Activated effector memory CD4-positive, alpha-beta T cell treated with Interleukin-2 at 50 U/mL for 16 hours (primary cell): ENCODE measurements around the gene RBMS3.
"Not testable (repeated sequence)": the region's sequence is repeated elsewhere in the genome, so short reads cannot be mapped to it uniquely, and the experiment has no call there.

ENCODE experiments used
- DNase-seq: peaks from one replicate; pipeline ENCODE4 v3.0.0-alpha.2; 2020

Gene RBMS3

GRCh38 chr3:29440413-29441305, 159.8 kb downstream of the RBMS3 start:
- DNase-seq: no peak

GRCh38 chr3:29441422-29441821, 160.6 kb downstream of the RBMS3 start:
- DNase-seq: no peak

- no peak for DNase-seq
Observed at GRCh38 chr3:29447946-29448627, 167.2 kb downstream of the RBMS3 start.

DNA sequence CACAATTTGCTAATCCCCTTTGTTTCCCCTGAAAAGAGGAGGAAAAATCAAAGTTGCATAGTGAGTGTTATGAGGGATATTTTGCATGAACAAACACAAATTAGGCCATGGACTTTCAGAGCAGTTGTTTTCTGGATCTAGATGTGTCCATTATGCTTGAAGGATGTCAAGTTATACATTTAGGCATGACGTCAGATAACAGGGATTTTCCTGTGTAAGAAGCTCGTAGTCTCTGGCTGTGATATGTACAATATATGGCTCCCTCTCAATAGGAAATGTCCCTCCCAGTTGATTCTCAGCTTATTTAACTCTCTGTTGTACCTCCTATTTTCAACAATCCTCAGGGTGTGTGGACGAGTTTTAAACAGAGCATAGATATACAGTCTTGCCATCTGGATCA, 171.0 kb downstream of the RBMS3 start:
- no peak for DNase-seq

DNA sequence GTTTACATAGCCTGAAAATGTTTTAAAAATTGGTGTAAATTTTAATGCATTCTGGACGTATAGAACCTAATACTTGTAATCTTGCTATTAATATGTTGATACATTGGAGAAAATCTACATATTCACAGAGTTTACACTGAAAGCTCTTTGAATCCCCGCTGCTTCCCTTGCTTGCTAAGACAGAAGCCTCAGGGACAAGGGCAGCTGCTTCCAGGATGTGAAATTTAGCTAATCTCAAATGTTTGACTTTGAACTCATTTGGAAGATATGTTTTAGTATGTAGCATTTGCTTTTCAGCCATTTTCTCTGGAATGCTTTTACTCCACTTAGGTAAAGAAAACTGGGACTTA, 172.0 kb downstream of the RBMS3 start:
- DNase-seq: no peak

DNA sequence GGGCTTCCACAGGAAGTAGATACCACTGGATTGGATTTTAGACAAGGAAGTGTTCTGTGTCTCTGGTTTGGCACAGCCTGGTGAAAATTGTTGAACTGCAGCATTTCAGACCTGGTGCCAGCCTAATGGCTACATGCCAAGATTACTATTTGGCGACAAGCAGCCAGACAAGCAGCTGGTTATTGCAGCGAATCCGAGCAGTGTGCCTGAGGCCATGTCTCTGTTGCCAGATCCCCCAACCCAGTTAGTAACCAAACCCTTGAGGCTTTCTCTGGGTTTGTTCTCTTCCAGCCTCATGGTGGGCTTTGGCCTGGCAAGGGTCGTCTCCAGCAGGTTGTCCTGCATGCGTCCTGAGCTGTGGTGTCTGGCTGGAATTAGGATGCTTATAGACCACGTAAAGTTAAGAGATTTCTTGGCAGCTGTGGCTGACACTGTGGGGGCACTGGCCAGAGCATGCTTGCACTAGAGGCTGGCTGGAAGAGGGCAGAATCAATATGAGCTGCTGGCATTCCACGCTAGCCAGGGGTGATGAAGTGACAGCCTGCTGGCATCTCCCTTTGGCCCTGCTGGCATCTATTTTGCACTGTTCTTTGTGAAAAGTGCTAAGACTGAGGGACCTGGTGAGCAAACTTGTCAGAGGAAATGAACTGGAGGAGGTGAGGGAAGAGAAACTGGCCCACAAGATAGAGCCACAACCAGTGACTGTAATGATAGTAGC, 172.6 kb downstream of the RBMS3 start:
- DNase-seq: no peak

DNA sequence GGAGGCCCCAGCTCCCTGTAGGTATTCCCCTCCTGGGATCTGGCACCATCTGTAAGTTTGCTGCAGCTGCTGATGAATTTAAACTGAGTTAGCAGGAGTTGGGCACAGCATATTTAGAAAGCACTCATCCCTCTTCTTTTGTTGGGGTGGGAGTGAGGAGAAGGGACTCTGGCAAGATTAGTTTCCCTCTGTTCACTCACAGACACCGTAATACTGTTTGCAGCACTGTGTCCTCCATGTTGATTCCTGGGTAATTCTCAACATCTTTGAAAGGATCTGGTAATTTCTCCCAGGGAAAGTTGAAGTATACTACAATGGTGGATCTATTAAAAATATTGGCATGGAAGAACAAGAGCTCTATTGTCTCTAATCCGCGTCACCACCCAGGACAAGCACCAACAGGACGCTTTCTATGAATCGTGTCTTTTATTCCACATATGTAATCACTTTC, 173.3 kb downstream of the RBMS3 start:
- DNase-seq: no peak

DNA sequence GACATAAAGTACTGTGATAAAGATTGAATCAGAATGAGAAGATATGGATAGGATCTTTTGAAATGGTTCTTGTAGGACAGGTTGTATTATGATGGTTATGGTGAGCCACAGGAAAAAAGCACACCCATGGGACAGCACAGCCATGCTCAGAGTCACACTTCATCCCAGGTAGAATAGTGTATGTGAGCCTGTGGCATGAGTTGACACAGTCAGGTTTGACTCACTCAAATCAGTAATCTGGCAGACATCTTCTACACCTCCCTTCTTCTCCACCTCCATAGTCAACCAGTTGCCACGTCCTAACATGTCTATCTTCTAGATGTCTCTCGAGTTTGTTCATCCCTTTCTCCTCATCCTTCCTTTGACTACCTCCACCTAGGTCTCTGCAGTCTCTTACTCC, 176.0 kb downstream of the RBMS3 start:
- no peak for DNase-seq

- no peak for DNase-seq
Observed at GRCh38 chr3:29463304-29463703, 182.4 kb downstream of the RBMS3 start.

- no peak for DNase-seq
Observed at GRCh38 chr3:29465836-29466235, 185.0 kb downstream of the RBMS3 start.

GRCh38 chr3:29466442-29466841, 185.6 kb downstream of the RBMS3 start:
- DNase-seq: no peak

DNA sequence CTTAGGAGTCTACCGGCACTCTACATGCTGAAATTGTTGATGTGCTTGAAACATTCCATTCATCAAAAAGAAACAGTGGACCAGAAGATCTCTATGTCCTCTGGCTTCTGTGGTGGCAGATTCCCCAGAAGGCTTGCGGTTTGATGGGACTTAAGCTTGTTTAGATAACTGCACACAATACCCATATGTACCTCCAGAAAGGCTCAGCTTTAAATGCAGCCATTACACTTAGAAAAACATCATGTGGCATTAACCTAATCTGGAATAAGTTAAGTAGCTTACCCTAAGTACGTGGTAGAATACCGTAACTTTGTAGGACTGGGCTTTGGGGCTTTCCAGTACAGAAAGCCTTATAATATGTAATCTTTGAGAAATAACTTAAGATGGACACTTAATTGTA, 187.3 kb downstream of the RBMS3 start:
- DNase-seq: no peak

DNA sequence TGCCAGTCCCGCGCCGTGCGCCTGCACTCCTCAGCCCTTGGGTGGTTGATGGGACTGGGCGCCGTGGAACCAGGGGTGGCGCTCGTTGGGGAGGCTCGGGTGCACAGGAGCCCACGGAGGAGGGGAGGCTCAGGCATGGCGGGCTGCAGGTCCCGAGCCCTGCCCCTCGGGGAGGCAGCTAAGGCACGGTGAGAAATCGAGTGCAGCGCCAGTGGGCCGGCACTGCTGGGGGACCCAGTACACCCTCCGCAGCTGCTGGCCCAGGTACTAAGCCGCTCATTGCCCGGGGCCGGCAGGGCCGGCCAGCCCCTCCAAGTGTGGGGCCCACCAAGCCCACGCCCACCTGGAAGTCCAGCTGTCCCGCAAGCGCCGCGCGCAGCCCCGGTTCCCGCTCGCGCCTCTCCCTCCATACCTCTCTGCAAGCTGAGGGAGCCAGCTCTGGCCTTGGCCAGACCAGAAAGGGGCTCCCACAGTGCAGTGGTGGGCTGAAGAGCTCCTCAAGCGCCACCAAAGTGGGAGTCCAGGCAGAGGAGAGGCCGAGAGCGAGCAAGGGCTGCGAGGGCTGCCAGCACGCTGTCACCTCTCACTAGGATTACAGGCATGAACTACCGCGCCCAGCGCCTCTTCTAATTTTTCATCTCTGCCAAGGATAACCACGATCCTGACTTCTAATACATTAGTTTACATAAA, 192.8 kb downstream of the RBMS3 start:
- DNase-seq: not testable (repeated sequence)

- DNase-seq: no peak
Observed at GRCh38 chr3:29475305-29475840, 194.5 kb downstream of the RBMS3 start.

DNA sequence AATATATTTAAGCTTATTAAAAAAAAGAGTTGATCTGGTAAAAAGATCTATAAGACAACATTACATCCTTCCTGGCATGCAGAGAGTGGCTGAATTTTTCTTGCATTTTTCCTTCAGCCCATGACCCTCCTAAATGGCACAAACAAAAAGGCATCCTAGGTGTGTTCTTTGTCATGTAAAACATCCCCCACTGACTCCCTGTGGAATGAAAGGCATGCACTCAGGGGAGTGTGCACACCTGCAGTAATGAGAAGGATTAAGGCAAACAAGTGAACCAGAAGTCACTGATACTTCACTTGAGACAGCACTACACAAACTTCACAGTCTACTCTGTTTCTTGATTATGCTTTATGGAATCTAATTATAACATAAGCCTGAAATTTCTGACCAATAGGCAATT, 195.0 kb downstream of the RBMS3 start:
- DNase-seq: no peak

DNA sequence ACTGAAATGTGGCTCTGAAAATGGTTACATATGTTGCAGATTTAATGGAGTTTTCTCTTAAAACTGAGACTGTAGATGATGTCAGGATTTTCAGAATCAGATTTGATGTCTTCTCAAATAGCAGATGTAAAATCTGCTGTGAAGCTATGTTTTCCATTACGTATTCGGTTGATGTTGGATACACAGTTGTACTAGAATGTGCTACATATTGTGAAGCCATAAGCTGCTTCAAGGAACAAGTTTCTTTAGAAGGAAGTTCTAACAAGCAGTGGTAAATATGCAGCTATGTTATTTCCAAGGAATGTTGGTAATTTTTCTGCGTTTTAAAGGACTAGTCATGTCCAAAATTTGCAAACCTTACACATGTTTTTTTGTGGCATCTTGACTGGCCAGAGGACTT, 197.7 kb downstream of the RBMS3 start:
- DNase-seq: no peak

DNA sequence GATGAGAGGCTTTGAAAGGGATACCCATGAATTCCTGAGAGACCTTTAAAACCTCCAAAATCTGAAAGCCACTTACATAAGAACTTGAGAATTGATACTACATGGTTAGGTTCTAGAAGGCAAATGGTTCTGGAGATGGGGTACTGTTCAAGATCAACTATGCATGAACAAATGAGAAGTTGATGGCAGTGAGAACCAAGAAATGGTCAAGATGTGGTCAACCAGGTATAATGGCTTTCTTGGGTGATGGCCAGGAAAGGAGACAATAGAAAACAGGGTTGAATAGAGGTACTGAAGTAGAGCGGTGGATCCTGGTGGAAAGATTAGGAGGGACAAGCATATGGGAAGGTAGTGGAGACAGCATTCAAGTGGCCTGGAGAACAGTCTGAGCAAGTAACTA, 200.4 kb downstream of the RBMS3 start:
- no peak for DNase-seq

DNA sequence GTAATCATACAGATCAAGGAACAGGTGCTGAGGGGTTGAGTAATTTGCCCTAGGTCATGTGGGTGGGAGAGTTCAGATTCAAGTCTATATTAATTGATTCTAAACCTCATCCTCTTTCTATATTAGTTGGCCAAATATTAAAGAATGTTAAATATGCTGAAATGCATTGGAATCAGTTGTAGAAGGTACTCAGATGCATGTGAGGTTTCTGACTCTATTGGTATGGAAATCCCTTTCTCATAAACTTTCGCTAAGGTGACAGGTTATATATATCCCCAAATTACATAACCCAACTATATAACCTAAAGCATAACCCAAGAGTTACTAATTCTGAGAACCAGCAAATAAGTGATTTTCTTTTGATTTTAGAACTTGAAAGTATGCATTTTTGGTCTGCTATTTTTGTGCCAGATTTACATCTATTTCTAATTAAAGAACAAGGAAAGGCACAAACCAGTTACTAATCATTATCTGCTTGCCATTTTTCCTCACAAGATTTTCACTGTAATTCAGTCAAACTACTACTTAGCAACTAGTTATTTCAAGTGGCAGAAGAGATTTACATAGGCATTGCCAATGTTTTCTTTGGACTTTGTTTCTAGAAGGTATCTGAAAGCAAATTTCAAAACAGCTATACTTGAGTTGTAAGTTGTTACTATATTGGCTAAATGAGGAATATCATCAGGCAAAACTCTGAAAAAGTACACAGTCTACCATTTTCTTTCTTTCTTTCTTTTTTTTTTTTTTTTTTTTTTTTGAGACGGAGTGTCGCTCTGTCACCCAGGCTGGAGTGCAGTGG, 201.3 kb downstream of the RBMS3 start:
- no peak for DNase-seq

DNA sequence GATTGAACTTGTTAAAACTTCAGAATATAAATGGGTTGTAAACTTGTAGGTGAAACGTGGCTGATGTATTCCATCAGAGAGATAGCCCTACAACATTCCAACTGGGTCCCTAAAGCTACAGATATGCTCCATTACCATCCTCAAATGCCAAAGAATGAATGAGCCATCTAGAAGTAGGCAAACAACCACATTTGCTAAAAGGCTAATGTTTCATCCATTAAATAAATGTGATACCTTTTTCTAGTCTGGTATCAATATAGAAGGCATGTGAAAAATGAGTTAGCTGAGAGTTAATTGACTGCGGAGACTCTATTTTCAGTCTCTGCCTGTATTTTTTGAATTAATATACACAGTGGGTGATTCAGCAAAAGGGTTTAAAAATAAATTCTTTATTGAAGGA, 203.8 kb downstream of the RBMS3 start:
- DNase-seq: no peak

DNA sequence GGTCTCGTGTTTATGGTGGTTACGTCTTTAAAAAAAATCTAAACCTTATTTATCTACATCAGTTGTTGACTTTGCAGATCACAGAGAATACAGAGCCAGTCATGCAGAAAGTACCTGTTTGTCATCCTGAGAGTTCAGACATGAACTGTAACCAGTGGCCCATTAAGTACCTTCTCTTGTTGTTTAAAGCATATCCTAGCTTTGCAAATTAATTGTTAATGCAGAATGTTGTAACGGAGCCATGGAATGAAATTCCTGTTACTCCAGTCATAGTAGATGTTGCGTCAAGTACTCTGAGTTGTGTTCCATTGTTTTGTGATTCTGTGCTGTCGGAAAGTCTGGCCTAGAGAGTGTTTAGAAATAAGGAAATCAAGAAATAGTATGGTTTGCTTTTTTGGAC, 205.2 kb downstream of the RBMS3 start:
- DNase-seq: no peak

- DNase-seq: no peak
Observed at GRCh38 chr3:29486917-29487316, 206.0 kb downstream of the RBMS3 start.

GRCh38 chr3:29488922-29489321, 208.1 kb downstream of the RBMS3 start:
- DNase-seq: no peak
